HK-2 (cell line): ENCODE data around the gene ZNF723.
"Not testable (repeated sequence)": the region's sequence is repeated elsewhere in the genome, so short reads cannot be mapped to it uniquely, and the experiment has no call there.

ENCODE experiments used
- DNase-seq: peaks from one replicate; pipeline ENCODE4 v3.0.0-alpha.2; 2018; ENCODE audit not compliant: unreplicated experiment

Gene ZNF723

GRCh38 chr19:22832031-22832762 lies at the start of gene ZNF723:
Gene ZNF723, plus strand, starts transcription at chr19:22832291. Its CDS starts 89 bp downstream, at chr19:22832380.
- DNase-seq = no peak

GRCh38 chr19:22783651-22784410 lies 48.3 kb upstream of the ZNF723 start, which contains the start of gene ZNF99:
Gene ZNF99, minus strand, starts transcription at chr19:22784151. Its CDS starts 135 bp downstream, at chr19:22784016.
- no peak for DNase-seq

- not testable (repeated sequence) for DNase-seq
Observed at GRCh38 chr19:22792863-22793262, 39.2 kb upstream of the ZNF723 start.

GRCh38 chr19:22797040-22797439 lies 35.1 kb upstream of the ZNF723 start:
- no peak for DNase-seq

- DNase-seq = no peak
Observed at GRCh38 chr19:22806418-22806817, 25.7 kb upstream of the ZNF723 start.

GRCh38 chr19:22807061-22807835 lies 24.8 kb upstream of the ZNF723 start:
- no peak for DNase-seq

GRCh38 chr19:22814124-22814523 lies 18.0 kb upstream of the ZNF723 start:
- no peak for DNase-seq

GRCh38 chr19:22831211-22831610 lies 880 bp upstream of the ZNF723 start:
- no peak for DNase-seq

- not testable (repeated sequence) for DNase-seq
Observed at GRCh38 chr19:22857713-22858320, 25.7 kb downstream of the ZNF723 start.

GRCh38 chr19:22882797-22883196 lies 50.7 kb downstream of the ZNF723 start:
- DNase-seq = no peak

- DNase-seq = no peak
Observed at GRCh38 chr19:22893855-22894270, 61.8 kb downstream of the ZNF723 start.

- DNase-seq = no peak
Observed at GRCh38 chr19:22901431-22902130, 69.5 kb downstream of the ZNF723 start.
